GM21526 (cell line): Measurements from ENCODE around the gene DCHS1.

Experiments used
- ATAC-seq: cut with Tn5 transposase; IDR thresholded peaks from one replicate; pipeline ENCODE4 v1.9.1; 2021; ENCODE audit warnings: moderate library complexity; ENCODE audit not compliant: unreplicated experiment, low FRiP score

The DCHS1 gene

GRCh38 chr11:6601041-6601461 lies 54.6 kb downstream of the DCHS1 start:
- no peak for ATAC-seq

- no peak for ATAC-seq
These were observed 55.7 kb downstream of the DCHS1 start for GRCh38 chr11:6599881-6600390.

- no peak for ATAC-seq
These were observed 56.2 kb downstream of the DCHS1 start for GRCh38 chr11:6599449-6599848.

GRCh38 chr11:6598555-6598954 lies 57.1 kb downstream of the DCHS1 start:
- ATAC-seq, result no peak

- no peak for ATAC-seq
These were observed 59.3 kb downstream of the DCHS1 start for GRCh38 chr11:6596239-6596877.

- ATAC-seq, result no peak
These were observed 61.4 kb downstream of the DCHS1 start for GRCh38 chr11:6594142-6594768.

- ATAC-seq, result no peak
These were observed 67.6 kb downstream of the DCHS1 start for GRCh38 chr11:6588018-6588417.

GRCh38 chr11:6587360-6587953 lies 68.2 kb downstream of the DCHS1 start:
- no peak for ATAC-seq

- no peak for ATAC-seq
These were observed 68.9 kb downstream of the DCHS1 start for GRCh38 chr11:6586434-6587359.

GRCh38 chr11:6584528-6584927 lies 71.1 kb downstream of the DCHS1 start:
- no peak for ATAC-seq

GRCh38 chr11:6583584-6583983 lies 72.0 kb downstream of the DCHS1 start:
- no peak for ATAC-seq

- no peak for ATAC-seq
These were observed 75.9 kb downstream of the DCHS1 start for GRCh38 chr11:6579681-6580080.

- ATAC-seq, result no peak
These were observed 77.5 kb downstream of the DCHS1 start for GRCh38 chr11:6578134-6578533.

GRCh38 chr11:6576471-6577373 lies 78.9 kb downstream of the DCHS1 start:
- no peak for ATAC-seq

GRCh38 chr11:6574816-6575715 lies 80.5 kb downstream of the DCHS1 start:
- no peak for ATAC-seq

- no peak for ATAC-seq
These were observed 83.4 kb downstream of the DCHS1 start for GRCh38 chr11:6572215-6572614.

GRCh38 chr11:6571434-6572008 lies 84.1 kb downstream of the DCHS1 start:
- ATAC-seq, result no peak
